ENCODE results near the gene THYN1. TPM values are rescaled to one million over a fixed set of nuclear protein-coding genes. Genes with fewer than 3 reads are reported as not detected.
"Not testable (repeated sequence)": the region's sequence is repeated elsewhere in the genome, so short reads cannot be mapped to it uniquely, and the experiment has no call there.

The THYN1 gene
- total and polyA plus RNA-seq, 2 donors (not counting 3 experiments of a cell fraction or from before 2014, with no cell fraction given), result 35.7 to 38.0 TPM

- H3K4me2 ChIP-seq (ENCODE audit: insufficient read depth, low read length), result no peak overlapping the region
- H3K9me1 ChIP-seq (replicated peaks; ENCODE audit: control insufficient read depth, extremely low read depth, insufficient read depth, low read length), result no peaks in the 10 kb centered on the region
- no peaks in the 10 kb centered on the region for H3K27me3 ChIP-seq (ENCODE audit: control insufficient read depth in 2 of 2, insufficient read depth in 2 of 2, low read length in 2 of 2)
- H3K4me1 ChIP-seq (ENCODE audit: control insufficient read depth, extremely low read depth, insufficient read depth, low read length), result no peaks in the 10 kb centered on the region
- TF ChIP-seq MAX (IDR thresholded peaks at IDR 0.05; ENCODE audit: insufficient read depth, insufficient read length), result no peak
- no peak for TF ChIP-seq FOS (IDR thresholded peaks at IDR 0.05; ENCODE audit: borderline replicate concordance, insufficient read depth, low read length)
- no peak for TF ChIP-seq POLR2AphosphoS5 (IDR thresholded peaks at IDR 0.05; ENCODE audit: insufficient read depth, low read depth, low read length)
- no peak for TF ChIP-seq GATA2 (IDR thresholded peaks at IDR 0.05; ENCODE audit: insufficient read depth, insufficient read length, low read depth, low read length)
- no peak for TF ChIP-seq POLR2A (IDR thresholded peaks at IDR 0.05; ENCODE audit: low read depth, low read length)
- TF ChIP-seq JUN (IDR thresholded peaks at IDR 0.05; ENCODE audit: borderline replicate concordance, insufficient read depth, insufficient read length, low read depth), result no peak
- TF ChIP-seq CTCF (IDR thresholded peaks at IDR 0.05; ENCODE audit: extremely low read depth in 1 of 2, insufficient read depth in 1 of 2, low read depth in 1 of 2, low read length in 2 of 2), result no peak
- intact Hi-C loops (cut with micrococcal nuclease) (no loop called here), dilution Hi-C loops (cut with MboI; ENCODE audit: extremely low pct_ligation_motif_present, low sequenced_read_pairs) (no loop called here)
- H3K9me3 ChIP-seq (replicated peaks; ENCODE audit: control insufficient read depth, insufficient read depth, low read length), result no peaks in the 10 kb centered on the region
- ChIA-PET CTCF (no interaction called here), POLR2A (no interaction called here)
- no peak overlapping the region for H2AFZ ChIP-seq (ENCODE audit: low read depth, low read length)
- H4K20me1 ChIP-seq (replicated peaks; ENCODE audit: control insufficient read depth, extremely low read depth, insufficient read depth, low read length), result no peaks in the 10 kb centered on the region
- H3K4me3 ChIP-seq (replicated peaks in 1 of 3; ENCODE audit: insufficient read depth in 1 of 3, low read depth in 1 of 3, low read length in 3 of 3), result no peak overlapping the region
- H3K9ac ChIP-seq (replicated peaks; ENCODE audit: extremely low read depth, insufficient read depth, low read length), result no peak overlapping the region
- no peak for FAIRE-seq
- no peak overlapping the region for H3K27ac ChIP-seq (ENCODE audit: insufficient read depth, low read depth, low read length)
- no peaks in the 10 kb centered on the region for H3K79me2 ChIP-seq (ENCODE audit: control insufficient read depth, insufficient read depth, low read length)
- BruUV-seq (replicated peaks), result no TSS peak
- H3K36me3 ChIP-seq (ENCODE audit: control insufficient read depth in 2 of 2, extremely low read depth in 1 of 2, insufficient read depth in 2 of 2, low read length in 2 of 2), result no peaks in the 10 kb centered on the region
- no peak for DNase-seq (ENCODE audit: low read depth, low spot score)
These were observed 34.4 kb upstream of the THYN1 start for GRCh38 chr11:134287561-134287960.

GRCh38 chr11:134284349-134284748 is 31.2 kb upstream of the THYN1 start:
- H3K79me2 ChIP-seq (ENCODE audit: control insufficient read depth, insufficient read depth, low read length); H3K27me3 ChIP-seq (ENCODE audit: control insufficient read depth in 2 of 2, insufficient read depth in 2 of 2, low read length in 2 of 2); H3K9ac ChIP-seq (replicated peaks; ENCODE audit: extremely low read depth, insufficient read depth, low read length); H3K36me3 ChIP-seq (ENCODE audit: control insufficient read depth in 2 of 2, extremely low read depth in 1 of 2, insufficient read depth in 2 of 2, low read length in 2 of 2); intact Hi-C loops (cut with micrococcal nuclease); dilution Hi-C loops (cut with MboI; ENCODE audit: extremely low pct_ligation_motif_present, low sequenced_read_pairs); DNase-seq (ENCODE audit: low read depth, low spot score); FAIRE-seq; CTCF ChIA-PET; H3K4me1 ChIP-seq (ENCODE audit: control insufficient read depth, extremely low read depth, insufficient read depth, low read length); H3K27ac ChIP-seq (ENCODE audit: insufficient read depth, low read depth, low read length); H3K9me3 ChIP-seq (replicated peaks; ENCODE audit: control insufficient read depth, insufficient read depth, low read length); H2AFZ ChIP-seq (ENCODE audit: low read depth, low read length); H3K4me3 ChIP-seq (replicated peaks in 1 of 3; ENCODE audit: insufficient read depth in 1 of 3, low read depth in 1 of 3, low read length in 3 of 3); BruUV-seq (replicated peaks); H3K9me1 ChIP-seq (replicated peaks; ENCODE audit: control insufficient read depth, extremely low read depth, insufficient read depth, low read length); H4K20me1 ChIP-seq (replicated peaks; ENCODE audit: control insufficient read depth, extremely low read depth, insufficient read depth, low read length); POLR2A ChIA-PET; H3K4me2 ChIP-seq (ENCODE audit: insufficient read depth, low read length): not testable (repeated sequence)

Data from endothelial cell of umbilical vein (primary cell).